Muscle of leg (tissue), 11 donors: Measurements from ENCODE around the gene HAND1. TPM values are rescaled to one million over a fixed set of nuclear protein-coding genes. Genes with fewer than 3 reads are reported as not detected.
"Not testable (repeated sequence)": the region's sequence is repeated elsewhere in the genome, so short reads cannot be mapped to it uniquely, and the experiment has no call there.

ENCODE experiments used
- DNase-seq: peaks from one replicate; pipeline ENCODE4 v3.0.0; 2013
- H3K27ac ChIP-seq: one replicate; pipeline ENCODE4 v1.5.1; 2013; ENCODE audit warnings: mild to moderate bottlenecking, low read length, control low read depth
- H3K27me3 ChIP-seq: one replicate; pipeline ENCODE4 v1.6.1; 2013; ENCODE audit warnings: low read length; ENCODE audit not compliant: control insufficient read depth, insufficient read depth
- H3K36me3 ChIP-seq: one replicate; pipeline ENCODE4 v1.6.1; 2013; ENCODE audit warnings: low read length; ENCODE audit not compliant: control insufficient read depth, insufficient read depth
- H3K4me1 ChIP-seq: one replicate; pipeline ENCODE4 v1.6.1; 2013; ENCODE audit warnings: low read length; ENCODE audit not compliant: control insufficient read depth, insufficient read depth
- H3K4me3 ChIP-seq: one replicate; pipeline ENCODE4 v1.5.1; 2013; ENCODE audit warnings: low read length, control low read depth
- H3K9me3 ChIP-seq: replicated peaks from 2 replicates; pipeline ENCODE4 v1.6.1; 2013; ENCODE audit warnings: low read depth, low read length; ENCODE audit not compliant: control insufficient read depth
- WGBS: methylation state at CpG from one replicate; pipeline ENCODE4 v1.1.5; 2013; ENCODE audit warnings: missing lambda C conversion rate; ENCODE audit not compliant: insufficient coverage; 5-methylcytosine and 5-hydroxymethylcytosine counted together
- polyA plus RNA-seq, 8 donors: library from polyadenylated mRNA; unstranded; fragments of 120-200 nt; gene quantifications; one replicate each; pipeline versions ENCODE4 v1.2.1 to v1.2.3, GENCODE V29; 2013; ENCODE audit warnings: inconsistent platforms in 1 of 8, low replicate concordance in 1 of 8; ENCODE audit not compliant: insufficient read length in 8 of 8, insufficient read depth in 1 of 8
- total RNA-seq: library from RNA; stranded (reverse); fragments of 120-200 nt; gene quantifications from one replicate; pipeline ENCODE4 v1.2.4, GENCODE V29; 2013

HAND1 gene
- total and polyA plus RNA-seq, 9 donors: 0.21 TPM; not detected in 8

GRCh38 chr5:154518438-154518867 is 40.4 kb upstream of the HAND1 start:
- WGBS: 37% methylated on average over 8 of the region's 8 CpGs

GRCh38 chr5:154517810-154518437 is 39.9 kb upstream of the HAND1 start:
- Histone ChIP-seq H3K4me1 (peaks cover 7% of the 10 kb centered on the region), H3K9me3 (no peaks in the 10 kb centered on the region), H3K27ac (no peak overlapping the region), H3K36me3 (no peaks in the 10 kb centered on the region), H3K4me3 (no peak overlapping the region), H3K27me3 (peaks cover 26% of the 10 kb centered on the region)
- 77% methylated on average over 8 of the region's 9 CpGs for WGBS
- no peak for DNase-seq

More at GRCh38 chr5:154518438-154518867, 40.4 kb upstream of the HAND1 start:
- Histone ChIP-seq H3K4me1 (peaks cover 12% of the 10 kb centered on the region), H3K36me3 (no peaks in the 10 kb centered on the region), H3K27me3 (peaks cover 28% of the 10 kb centered on the region), H3K27ac (no peak overlapping the region), H3K9me3 (no peaks in the 10 kb centered on the region), H3K4me3 (no peak overlapping the region)
- DNase-seq: no peak

- Histone ChIP-seq H3K36me3 (no peaks in the 10 kb centered on the region), H3K9me3 (no peaks in the 10 kb centered on the region), H3K4me1 (peaks cover 5% of the 10 kb centered on the region), H3K27ac (no peak overlapping the region), H3K27me3 (peaks cover 26% of the 10 kb centered on the region), H3K4me3 (no peak overlapping the region)
- DNase-seq: no peak
- 58% methylated on average over 4 of the region's 7 CpGs for WGBS
Observed at GRCh38 chr5:154517181-154517580, 39.2 kb upstream of the HAND1 start.

GRCh38 chr5:154516475-154516874 is 38.4 kb upstream of the HAND1 start:
- Histone ChIP-seq H3K4me3 (no peak overlapping the region), H3K4me1 (peaks cover 5% of the 10 kb centered on the region), H3K36me3 (no peaks in the 10 kb centered on the region), H3K27me3 (peaks cover 22% of the 10 kb centered on the region), H3K9me3 (no peaks in the 10 kb centered on the region), H3K27ac (no peak overlapping the region)
- peak; percentile 4 for DNase-seq
- 80% methylated on average over 1 of the region's 5 CpGs for WGBS

- peaks cover 14% of the 10 kb centered on the region for H3K27me3 ChIP-seq
- not testable (repeated sequence) for H3K36me3 ChIP-seq, DNase-seq, H3K9me3 ChIP-seq, H3K27ac ChIP-seq, H3K4me3 ChIP-seq, H3K4me1 ChIP-seq
- WGBS: 89% methylated on average over 4 of the region's 6 CpGs
Observed at GRCh38 chr5:154515488-154515887, 37.5 kb upstream of the HAND1 start.

- no peaks in the 10 kb centered on the region for H3K9me3 ChIP-seq
- H3K27ac ChIP-seq: no peak overlapping the region
- 73% methylated on average over 2 of the region's 2 CpGs for WGBS
- H3K36me3 ChIP-seq: no peaks in the 10 kb centered on the region
- H3K27me3 ChIP-seq: peaks cover 12% of the 10 kb centered on the region
- H3K4me3 ChIP-seq: no peak overlapping the region
- no peaks in the 10 kb centered on the region for H3K4me1 ChIP-seq
- DNase-seq: no peak
Observed at GRCh38 chr5:154514331-154514730, 36.3 kb upstream of the HAND1 start.

GRCh38 chr5:154513669-154514084 is 35.6 kb upstream of the HAND1 start:
- no CpG with 5 or more reads among the region's 4 CpGs for WGBS
- DNase-seq: no peak
- no peak overlapping the region for H3K4me3 ChIP-seq
- no peak overlapping the region for H3K27ac ChIP-seq
- no peaks in the 10 kb centered on the region for H3K9me3 ChIP-seq
- peaks cover 12% of the 10 kb centered on the region for H3K27me3 ChIP-seq
- H3K36me3 ChIP-seq: no peaks in the 10 kb centered on the region
- no peaks in the 10 kb centered on the region for H3K4me1 ChIP-seq

- H3K4me3 ChIP-seq: no peak overlapping the region
- no peaks in the 10 kb centered on the region for H3K36me3 ChIP-seq
- H3K27me3 ChIP-seq: peaks cover 12% of the 10 kb centered on the region
- no CpG with 5 or more reads among the region's 2 CpGs for WGBS
- no peak for DNase-seq
- no peaks in the 10 kb centered on the region for H3K4me1 ChIP-seq
- no peaks in the 10 kb centered on the region for H3K9me3 ChIP-seq
- H3K27ac ChIP-seq: no peak overlapping the region
Observed at GRCh38 chr5:154511984-154512383, 34.0 kb upstream of the HAND1 start.

GRCh38 chr5:154509784-154510555 is 31.9 kb upstream of the HAND1 start:
- DNase-seq: no peak
- Histone ChIP-seq H3K9me3 (no peaks in the 10 kb centered on the region), H3K4me1 (no peaks in the 10 kb centered on the region), H3K4me3 (no peak overlapping the region), H3K27ac (no peak overlapping the region), H3K36me3 (no peaks in the 10 kb centered on the region), H3K27me3 (peaks cover 14% of the 10 kb centered on the region)
- WGBS: 47% methylated on average over 3 of the region's 5 CpGs

GRCh38 chr5:154508114-154508513 is 30.1 kb upstream of the HAND1 start:
- Histone ChIP-seq H3K4me3 (no peak overlapping the region), H3K27me3 (peaks cover 6% of the 10 kb centered on the region), H3K27ac (no peak overlapping the region), H3K4me1 (no peaks in the 10 kb centered on the region), H3K9me3 (no peaks in the 10 kb centered on the region), H3K36me3 (no peaks in the 10 kb centered on the region)
- DNase-seq: no peak
- WGBS: 33% methylated on average over 1 of the region's 2 CpGs
